K562 (cell line): ENCODE data around the gene C11orf52. TPM values are rescaled to one million over a fixed set of nuclear protein-coding genes. Genes with fewer than 3 reads are reported as not detected.

Experiments
- ATAC-seq: fragments of 200-7000 bp; cut with Tn5 transposase; 3 replicates; pipeline ENCODE4 v1.9.1; 2020; ENCODE audit warnings: moderate library complexity
- BruUV-seq: library from RNA; stranded (reverse); fragments of 400-500 nt; replicated peaks from 2 replicates; lab custom pipeline; 2021; lab: Mats Ljungman, UMichigan
- CTCF ChIA-PET: fragments of 300-600 bp; formaldehyde crosslinking; extraction: SDS; loops from one replicate; lab custom pipeline; 2021; ENCODE audit warnings: low intra/inter-chr PET ratio; lab: Yijun Ruan, JAX
- POLR2A ChIA-PET: fragments of 300-600, 350-650 bp; sonication (Branson Sonifier 250); formaldehyde crosslinking; extraction: SDS; loops from one replicate; lab custom pipeline; 2021; ENCODE audit warnings: antibody characterized with exemption, inconsistent platforms; lab: Yijun Ruan, JAX
- DNase-seq, 4 experiments: peaks; one replicate each; pipeline versions ENCODE4 v3.0.0 to v3.0.0-alpha.2; 2011 to 2018; ENCODE audit warnings: low spot score in 3 of 4, mixed read lengths in 3 of 4; ENCODE audit errors: extremely low read depth in 1 of 4
- FAIRE-seq: peaks from 2 replicates; lab custom pipeline; 2011; peaks lifted over from hg19 to GRCh38; lab: Jason Lieb, UNC
- H2AFZ ChIP-seq: 2 replicates; pipeline ENCODE4 v1.6.0; 2011; ENCODE audit warnings: low read depth, low read length, control low read depth, inconsistent platforms
- H3K27ac ChIP-seq: fragments of 200-600 bp; 3 replicates; pipeline ENCODE4 v1.8.0; 2011; ENCODE audit warnings: low read depth, mild to moderate bottlenecking, control low read depth, inconsistent platforms, low read length, moderate library complexity, mixed read lengths; ENCODE audit errors: extremely low read depth
- H3K27me3 ChIP-seq, 2 experiments: fragments of 300-600 bp in 1 of 2; 2 replicates in 1 of 2; 3 replicates in 1 of 2; pipeline versions ENCODE4 v1.6.0 to v1.8.0; 2011; ENCODE audit warnings: inconsistent platforms in 2 of 2, low read length in 2 of 2, mild to moderate bottlenecking in 1 of 2, mixed read lengths in 1 of 2, moderate library complexity in 1 of 2; ENCODE audit not compliant: control insufficient read depth in 2 of 2, insufficient read depth in 2 of 2
- H3K36me3 ChIP-seq: fragments of 300-600 bp; 3 replicates; pipeline ENCODE4 v1.8.0; 2011; ENCODE audit warnings: mild to moderate bottlenecking, low read length, inconsistent platforms; ENCODE audit not compliant: control insufficient read depth, insufficient read depth
- H3K4me1 ChIP-seq, 2 experiments: fragments of 200-600 bp in 1 of 2; replicated peaks in 1 of 2; 2 replicates in 1 of 2; 3 replicates in 1 of 2; pipeline versions ENCODE4 v1.5.1 to v1.8.0; 2011; ENCODE audit warnings: inconsistent platforms in 2 of 2, low read length in 2 of 2, mild to moderate bottlenecking in 1 of 2, mixed read lengths in 1 of 2, moderate library complexity in 1 of 2; ENCODE audit not compliant: control insufficient read depth in 2 of 2, insufficient read depth in 2 of 2
- H3K4me2 ChIP-seq: 2 replicates; pipeline ENCODE4 v1.6.1; 2011; ENCODE audit warnings: low read length, control low read depth, inconsistent platforms, mixed read lengths; ENCODE audit not compliant: insufficient read depth
- H3K4me3 ChIP-seq: fragments of 200-600 bp; sonication (generic), shearing (Covaris generic); 2 replicates; pipeline ENCODE4 v1.5.1; 2016; ENCODE audit warnings: control low read depth, inconsistent platforms
- H3K79me2 ChIP-seq: fragments of 200-600 bp; 3 replicates; pipeline ENCODE4 v1.8.0; 2011; ENCODE audit warnings: low read length, inconsistent platforms; ENCODE audit not compliant: control insufficient read depth, insufficient read depth
- H3K9ac ChIP-seq, 2 experiments: 2 replicates each; pipeline versions ENCODE4 v1.6.0 to v1.6.1; 2011; ENCODE audit warnings: low read depth in 2 of 2, low read length in 2 of 2, control low read depth in 1 of 2, inconsistent platforms in 1 of 2, mild to moderate bottlenecking in 1 of 2, mixed read lengths in 1 of 2; ENCODE audit not compliant: insufficient read depth in 1 of 2
- H3K9me1 ChIP-seq: one replicate; pipeline ENCODE4 v1.6.0; 2011; ENCODE audit warnings: inconsistent platforms, mild to moderate bottlenecking, low read length, moderate library complexity; ENCODE audit not compliant: control insufficient read depth, insufficient read depth
- H3K9me3 ChIP-seq: replicated peaks from 2 replicates; pipeline ENCODE4 v1.5.1; 2011; ENCODE audit warnings: low read depth, low read length, inconsistent platforms; ENCODE audit not compliant: control insufficient read depth, insufficient read depth
- H4K20me1 ChIP-seq: replicated peaks from 2 replicates; pipeline ENCODE4 v1.6.1; 2011; ENCODE audit warnings: low read length, inconsistent platforms, mixed read lengths; ENCODE audit not compliant: control insufficient read depth, insufficient read depth
- BRD9 ChIP-seq: fragments of 450-650 bp; IDR thresholded peaks from 2 replicates; pipeline ENCODE4 v1.6.1; 2018; ENCODE audit warnings: low read depth; ENCODE audit not compliant: partially characterized antibody
- C11orf30 ChIP-seq: fragments of 450-650 bp; IDR thresholded peaks from 2 replicates; pipeline ENCODE4 v1.6.1; 2016; ENCODE audit warnings: low read depth, mild to moderate bottlenecking
- DDX20 ChIP-seq: fragments of 450-650 bp; IDR thresholded peaks from 2 replicates; pipeline ENCODE4 v1.6.1; 2016; ENCODE audit warnings: missing genetic modification characterization, low read depth, mild to moderate bottlenecking, missing compliant biosample characterization, moderate library complexity
- FOXA1 ChIP-seq: fragments of 450-650 bp; IDR thresholded peaks from 2 replicates; pipeline ENCODE4 v1.6.1; 2016; ENCODE audit warnings: mild to moderate bottlenecking, borderline replicate concordance
- GTF2F1 ChIP-seq: IDR thresholded peaks from 2 replicates; pipeline ENCODE4 v1.6.1; 2011; ENCODE audit warnings: low read depth, low read length, improper control_type of control experiment
- NELFE ChIP-seq: IDR thresholded peaks from 2 replicates; pipeline ENCODE4 v1.6.1; 2011; ENCODE audit warnings: mild to moderate bottlenecking; ENCODE audit not compliant: insufficient read depth, insufficient read length
- NFRKB ChIP-seq: fragments of 450-650 bp; IDR thresholded peaks from 2 replicates; pipeline ENCODE4 v1.6.1; 2016; ENCODE audit warnings: low read depth
- NR2C2 ChIP-seq, 2 experiments: fragments of 200-800 bp in 1 of 2; sonication (Bioruptor generic) in 1 of 2; sonication (generic) in 1 of 2; formaldehyde crosslinking in 1 of 2; IDR thresholded peaks; 2 replicates each; pipeline versions ENCODE4 v1.6.1 to v1.8.0; 2016 to 2022; ENCODE audit warnings: mild to moderate bottlenecking in 1 of 2, missing compliant biosample characterization in 1 of 2, missing genetic modification characterization in 1 of 2, missing genetic modification reagents in 1 of 2
- RHOXF2B ChIP-seq: fragments of 250-450 bp; sonication (Bioruptor Pico); conservative IDR thresholded peaks from 2 replicates; pipeline ENCODE4 v1.5.1; 2021
- SIRT6 ChIP-seq: IDR thresholded peaks from one replicate; pipeline ENCODE4 v1.6.1; 2012; ENCODE audit warnings: low read depth, mild to moderate bottlenecking, control low read depth, inconsistent platforms, low read length, moderate library complexity
- SMAD3 ChIP-seq: fragments of 450-650 bp; formaldehyde crosslinking; conservative IDR thresholded peaks from 2 replicates; pipeline ENCODE4 v1.4.0; 2020; ENCODE audit warnings: mild to moderate bottlenecking
- TRIM28 ChIP-seq: fragments of 450-650 bp; IDR thresholded peaks from 2 replicates; pipeline ENCODE4 v1.6.1; 2017
- ZNF511 ChIP-seq: sonication (generic); formaldehyde crosslinking; IDR thresholded peaks from 2 replicates; pipeline ENCODE4 v1.8.0; 2022; ENCODE audit warnings: mild to moderate bottlenecking, missing genetic modification reagents
- WGBS: fragments of 100-300 bp; shearing (Covaris generic); methylation state at CpG from one replicate; pipeline ENCODE4 v1.1.6; 2016; ENCODE audit warnings: low coverage, mixed read lengths; ENCODE audit not compliant: insufficient coverage; ENCODE audit errors: missing lambda C conversion rate; 5-methylcytosine and 5-hydroxymethylcytosine counted together
- in situ Hi-C: fragments of 300-500 bp; cut with MboI; formaldehyde crosslinking; loops from 4 replicates; pipeline ENCODE4 v1.15.0; 2018; ENCODE audit warnings: inconsistent platforms, mixed read lengths
- intact Hi-C: fragments of 100-400 bp; cut with micrococcal nuclease; formaldehyde crosslinking; loops from 2 replicates; pipeline ENCODE4 v1.14.2; 2022
- polyA plus RNA-seq, 8 experiments: library from polyadenylated mRNA; depleted of rRNA in 4 of 8; stranded (reverse) in 5 of 8; unstranded in 3 of 8; fragments of >200 nt; fragmentation: Nextera tagmentation in 2 of 8; fragmentation: Illumina TruSeq in 1 of 8; extraction: Ambion mirVana in 2 of 8; extraction: Trizol in 1 of 8; gene quantifications; 2 replicates each; pipeline versions ENCODE4 v1.2.1 to v1.2.3, GENCODE V29; 2011 to 2014; ENCODE audit warnings: inconsistent platforms in 1 of 8, missing spikeins in 1 of 8
- total RNA-seq, 7 experiments: library from RNA; depleted of rRNA in 6 of 7; stranded (reverse); fragments of >200 nt in 6 of 7; fragmentation: Illumina TruSeq in 2 of 7; extraction: Trizol in 2 of 7; gene quantifications; 2 replicates each; pipeline versions ENCODE4 v1.2.1 to v1.2.3, GENCODE V29; 2011 to 2021; ENCODE audit warnings: low replicate concordance in 1 of 7
- TF ChIP-seq, protein P1 (sequence below): fragments of 200-800 bp; sonication (Bioruptor generic); IDR thresholded peaks from 2 replicates; pipeline ENCODE4 v1.6.1; 2016; ENCODE audit warnings: missing genetic modification characterization, missing compliant biosample characterization

The C11orf52 gene
- total and polyA plus RNA-seq, 9 of the 15 experiments (the other 6 are each of a cell fraction or from before 2014, with no cell fraction given), result 0.29 to 2.9 (median 1.0) TPM

DNA sequence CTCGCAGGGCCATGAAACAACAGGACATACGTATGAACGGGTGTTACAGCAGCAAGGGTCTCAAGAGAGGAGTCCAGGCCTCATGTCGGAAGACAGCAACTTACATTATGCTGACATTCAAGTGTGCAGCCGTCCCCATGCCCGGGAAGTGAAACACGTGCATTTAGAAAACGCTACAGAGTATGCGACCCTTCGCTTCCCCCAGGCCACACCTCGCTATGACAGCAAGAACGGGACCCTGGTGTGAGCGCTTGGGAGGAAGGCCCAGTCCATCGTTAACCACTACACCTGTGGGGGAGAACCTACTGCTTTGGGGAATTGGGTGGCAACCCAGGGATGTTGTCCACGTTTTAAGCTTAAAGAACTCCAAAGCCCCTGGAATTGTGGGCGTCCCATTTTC, 7.2 kb downstream of the C11orf52 start:
- TF ChIP-seq SIRT6 (no peak), ZNF511 (CRISPR knock-in tag) (no peak), SMAD3 (no peak), GTF2F1 (no peak), NFRKB (no peak), TRIM28 (no peak), FOXA1 (no peak), C11orf30 (no peak), BRD9 (no peak), NR2C2 (CRISPR knock-in tag; IDR thresholded peaks at IDR 0.05) (peak; percentile 33; the same call in 1 of the 2 replicates), NR2C2 (tag; IDR thresholded peaks at IDR 0.05) (no peak), RHOXF2B (no peak), NELFE (no peak), DDX20 (tag) (no peak)
- TF ChIP-seq, protein P1, sequence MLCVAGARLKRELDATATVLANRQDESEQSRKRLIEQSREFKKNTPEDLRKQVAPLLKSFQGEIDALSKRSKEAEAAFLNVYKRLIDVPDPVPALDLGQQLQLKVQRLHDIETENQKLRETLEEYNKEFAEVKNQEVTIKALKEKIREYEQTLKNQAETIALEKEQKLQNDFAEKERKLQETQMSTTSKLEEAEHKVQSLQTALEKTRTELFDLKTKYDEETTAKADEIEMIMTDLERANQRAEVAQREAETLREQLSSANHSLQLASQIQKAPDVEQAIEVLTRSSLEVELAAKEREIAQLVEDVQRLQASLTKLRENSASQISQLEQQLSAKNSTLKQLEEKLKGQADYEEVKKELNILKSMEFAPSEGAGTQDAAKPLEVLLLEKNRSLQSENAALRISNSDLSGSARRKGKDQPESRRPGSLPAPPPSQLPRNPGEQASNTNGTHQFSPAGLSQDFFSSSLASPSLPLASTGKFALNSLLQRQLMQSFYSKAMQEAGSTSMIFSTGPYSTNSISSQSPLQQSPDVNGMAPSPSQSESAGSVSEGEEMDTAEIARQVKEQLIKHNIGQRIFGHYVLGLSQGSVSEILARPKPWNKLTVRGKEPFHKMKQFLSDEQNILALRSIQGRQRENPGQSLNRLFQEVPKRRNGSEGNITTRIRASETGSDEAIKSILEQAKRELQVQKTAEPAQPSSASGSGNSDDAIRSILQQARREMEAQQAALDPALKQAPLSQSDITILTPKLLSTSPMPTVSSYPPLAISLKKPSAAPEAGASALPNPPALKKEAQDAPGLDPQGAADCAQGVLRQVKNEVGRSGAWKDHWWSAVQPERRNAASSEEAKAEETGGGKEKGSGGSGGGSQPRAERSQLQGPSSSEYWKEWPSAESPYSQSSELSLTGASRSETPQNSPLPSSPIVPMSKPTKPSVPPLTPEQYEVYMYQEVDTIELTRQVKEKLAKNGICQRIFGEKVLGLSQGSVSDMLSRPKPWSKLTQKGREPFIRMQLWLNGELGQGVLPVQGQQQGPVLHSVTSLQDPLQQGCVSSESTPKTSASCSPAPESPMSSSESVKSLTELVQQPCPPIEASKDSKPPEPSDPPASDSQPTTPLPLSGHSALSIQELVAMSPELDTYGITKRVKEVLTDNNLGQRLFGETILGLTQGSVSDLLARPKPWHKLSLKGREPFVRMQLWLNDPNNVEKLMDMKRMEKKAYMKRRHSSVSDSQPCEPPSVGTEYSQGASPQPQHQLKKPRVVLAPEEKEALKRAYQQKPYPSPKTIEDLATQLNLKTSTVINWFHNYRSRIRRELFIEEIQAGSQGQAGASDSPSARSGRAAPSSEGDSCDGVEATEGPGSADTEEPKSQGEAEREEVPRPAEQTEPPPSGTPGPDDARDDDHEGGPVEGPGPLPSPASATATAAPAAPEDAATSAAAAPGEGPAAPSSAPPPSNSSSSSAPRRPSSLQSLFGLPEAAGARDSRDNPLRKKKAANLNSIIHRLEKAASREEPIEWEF (CRISPR knock-in tag), result peak; percentile 67
- TF ChIP-seq, all 486 proteins: peak for 2
- CTCF ChIA-PET, result no interaction called here
- ATAC-seq (no peak), FAIRE-seq (no peak), DNase-seq (no peak)
- POLR2A ChIA-PET, result interaction anchor here (0.6 to 2.6 kb wide), 5 partner anchors 9 to 117 kb away, joined by 3 to 20 read pairs (median 4); partner anchors contain the start of genes CRYAB, DIXDC1 and HSPB2
- peak overlapping the region; percentile 83 for H3K4me2 ChIP-seq
- H3K4me1 ChIP-seq, result peaks cover 31 to 33% of the 10 kb centered on the region in 2 experiments
- H4K20me1 ChIP-seq, result no peaks in the 10 kb centered on the region
- H3K9me3 ChIP-seq, result no peaks in the 10 kb centered on the region
- H3K4me3 ChIP-seq, result 0 out of 2 replicates have a peak overlapping the region, but pooled peaks have one; percentile 20
- intact Hi-C loops (loop anchor here (2.0 kb wide), 1 partner anchor 99 kb away; the partner anchor contains the start of gene DLAT), in situ Hi-C loops (loop anchor here (5.0 kb wide), 1 partner anchor 44 kb away; no protein-coding TSS in a partner anchor)
- H3K9ac ChIP-seq, result peak overlapping the region; percentile 78 to 93; a peak in 3 of 4 replicates
- no peaks in the 10 kb centered on the region for H3K79me2 ChIP-seq
- H3K27me3 ChIP-seq, result no peaks in the 10 kb centered on the region
- H3K27ac ChIP-seq, result peak overlapping the region; percentile 89
- BruUV-seq, result no TSS peak
- peak overlapping the region; percentile 93 for H2AFZ ChIP-seq
- H3K36me3 ChIP-seq, result no peaks in the 10 kb centered on the region
- WGBS, result 81% methylated on average over 16 of the region's 16 CpGs
- no peaks in the 10 kb centered on the region for H3K9me1 ChIP-seq
